ENCODE data around the gene ARHGAP32.

DNA sequence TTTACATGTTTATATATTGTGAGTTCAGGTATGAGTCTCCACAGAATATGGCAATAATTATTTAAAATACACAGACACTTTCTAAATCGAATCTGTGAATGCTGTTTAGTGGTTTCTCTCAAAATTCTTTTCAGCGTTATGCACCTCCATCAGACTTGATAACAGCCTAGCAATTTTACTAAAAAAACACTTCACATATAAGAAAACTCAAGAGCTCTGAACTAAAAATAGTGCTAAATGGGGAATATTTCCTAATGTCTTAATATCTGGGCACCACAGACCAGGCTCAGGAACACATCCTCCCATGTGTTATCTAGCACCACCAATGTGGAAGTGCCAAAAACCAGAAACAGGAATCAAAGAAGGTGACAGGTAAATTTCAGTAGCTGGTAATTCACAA lies 47.9 kb downstream of the ARHGAP32 start:
- no peak for TF ChIP-seq POLR2A (IDR thresholded peaks at IDR 0.05)
- TF ChIP-seq, protein P1, sequence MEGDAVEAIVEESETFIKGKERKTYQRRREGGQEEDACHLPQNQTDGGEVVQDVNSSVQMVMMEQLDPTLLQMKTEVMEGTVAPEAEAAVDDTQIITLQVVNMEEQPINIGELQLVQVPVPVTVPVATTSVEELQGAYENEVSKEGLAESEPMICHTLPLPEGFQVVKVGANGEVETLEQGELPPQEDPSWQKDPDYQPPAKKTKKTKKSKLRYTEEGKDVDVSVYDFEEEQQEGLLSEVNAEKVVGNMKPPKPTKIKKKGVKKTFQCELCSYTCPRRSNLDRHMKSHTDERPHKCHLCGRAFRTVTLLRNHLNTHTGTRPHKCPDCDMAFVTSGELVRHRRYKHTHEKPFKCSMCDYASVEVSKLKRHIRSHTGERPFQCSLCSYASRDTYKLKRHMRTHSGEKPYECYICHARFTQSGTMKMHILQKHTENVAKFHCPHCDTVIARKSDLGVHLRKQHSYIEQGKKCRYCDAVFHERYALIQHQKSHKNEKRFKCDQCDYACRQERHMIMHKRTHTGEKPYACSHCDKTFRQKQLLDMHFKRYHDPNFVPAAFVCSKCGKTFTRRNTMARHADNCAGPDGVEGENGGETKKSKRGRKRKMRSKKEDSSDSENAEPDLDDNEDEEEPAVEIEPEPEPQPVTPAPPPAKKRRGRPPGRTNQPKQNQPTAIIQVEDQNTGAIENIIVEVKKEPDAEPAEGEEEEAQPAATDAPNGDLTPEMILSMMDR (IDR thresholded peaks at IDR 0.05): no peak
